OCI-LY1 (cell line): Measurements from ENCODE around the gene DRC7.

Experiments used
- H2AFZ ChIP-seq: fragments of 200-600 bp; sonication (generic), shearing (Covaris generic); 2 replicates; pipeline ENCODE4 v1.6.0; 2014; ENCODE audit warnings: antibody characterized with exemption, mild to moderate bottlenecking, low read length
- H3F3A ChIP-seq: fragments of 200-600 bp; sonication (generic), shearing (Covaris generic); 2 replicates; pipeline ENCODE4 v1.6.0; 2014; ENCODE audit warnings: mild to moderate bottlenecking, antibody characterized with exemption, low read length, moderate library complexity; ENCODE audit not compliant: insufficient read depth
- H3K27ac ChIP-seq: fragments of 200-600 bp; sonication (generic); 2 replicates; pipeline ENCODE4 v1.5.1; 2014; ENCODE audit warnings: low read length, mixed run types, mild to moderate bottlenecking, low read depth; ENCODE audit not compliant: poor library complexity, severe bottlenecking
- H3K27me3 ChIP-seq: fragments of 200-600 bp; sonication (generic); 2 replicates; pipeline ENCODE4 v1.6.0; 2014; ENCODE audit warnings: antibody characterized with exemption, mild to moderate bottlenecking, low read length, moderate library complexity; ENCODE audit not compliant: insufficient read depth
- H3K36me3 ChIP-seq: fragments of 200-600 bp; sonication (generic); 2 replicates; pipeline ENCODE4 v1.6.1; 2014; ENCODE audit warnings: mild to moderate bottlenecking, antibody characterized with exemption, low read length, moderate library complexity, mixed read lengths; ENCODE audit not compliant: insufficient read depth
- H3K4me1 ChIP-seq: fragments of 200-600 bp; sonication (generic); 2 replicates; pipeline ENCODE4 v1.5.1; 2014; ENCODE audit warnings: mild to moderate bottlenecking, low read length, moderate library complexity; ENCODE audit not compliant: insufficient read depth, severe bottlenecking
- H3K4me2 ChIP-seq: fragments of 200-600 bp; sonication (generic), shearing (Covaris generic); 2 replicates; pipeline ENCODE4 v1.6.1; 2014; ENCODE audit warnings: low read length
- H3K4me3 ChIP-seq: fragments of 200-600 bp; sonication (generic); 2 replicates; pipeline ENCODE4 v1.5.1; 2014; ENCODE audit warnings: low read length, low read depth, mild to moderate bottlenecking, mixed read lengths; ENCODE audit not compliant: poor library complexity, severe bottlenecking
- H3K79me2 ChIP-seq: fragments of 200-600 bp; shearing (Covaris generic); 2 replicates; pipeline ENCODE4 v1.6.1; 2016; ENCODE audit warnings: mixed run types, low read length, mixed read lengths; ENCODE audit not compliant: insufficient read depth
- H3K9ac ChIP-seq: fragments of 200-600 bp; sonication (generic), shearing (Covaris generic); 2 replicates; pipeline ENCODE4 v1.6.1; 2014; ENCODE audit warnings: mild to moderate bottlenecking, low read length, mixed read lengths
- H3K9me2 ChIP-seq: fragments of 200-600 bp; sonication (generic), shearing (Covaris generic); 2 replicates; pipeline ENCODE4 v1.6.1; 2014; ENCODE audit warnings: low read depth, mild to moderate bottlenecking, low read length, mixed read lengths
- H3K9me3 ChIP-seq: fragments of 200-600 bp; shearing (Covaris generic); 2 replicates; pipeline ENCODE4 v1.6.1; 2014; ENCODE audit warnings: low read length, mixed read lengths
- H4K20me1 ChIP-seq: fragments of 200-600 bp; sonication (generic), shearing (Covaris generic); 2 replicates; pipeline ENCODE4 v1.6.0; 2016; ENCODE audit warnings: mild to moderate bottlenecking, low read length; ENCODE audit not compliant: insufficient read depth
- CTCF ChIP-seq: fragments of 200-600 bp; sonication (generic), shearing (Covaris generic); IDR thresholded peaks from 2 replicates; pipeline ENCODE4 v1.5.1; 2017; ENCODE audit warnings: mild to moderate bottlenecking, antibody characterized with exemption, low read length, moderate library complexity, mixed read lengths
- EZH2 ChIP-seq: fragments of 200-600 bp; sonication (generic), shearing (Covaris generic); IDR thresholded peaks from 2 replicates; pipeline ENCODE4 v1.8.0; 2017; ENCODE audit warnings: borderline replicate concordance, mixed run types, mild to moderate bottlenecking, antibody characterized with exemption, low read length, moderate library complexity, mixed read lengths

Gene DRC7

GRCh38 chr16:57743458-57743857 is 48.9 kb downstream of the DRC7 start:
- Histone ChIP-seq H3K4me3 (no peak overlapping the region), H3K36me3 (peaks cover 15% of the 10 kb centered on the region), H3K4me2 (no peak overlapping the region), H2AFZ (no peak overlapping the region), H3K79me2 (no peaks in the 10 kb centered on the region), H3K9me3 (no peaks in the 10 kb centered on the region), H3K4me1 (no peaks in the 10 kb centered on the region), H3K9ac (no peak overlapping the region), H3K9me2 (no peaks in the 10 kb centered on the region), H3K27me3 (no peaks in the 10 kb centered on the region), H3K27ac (no peak overlapping the region), H3F3A (no peaks in the 10 kb centered on the region), H4K20me1 (no peaks in the 10 kb centered on the region)
- TF ChIP-seq EZH2 (no peak), CTCF (no peak)

GRCh38 chr16:57743886-57744641 is 49.5 kb downstream of the DRC7 start:
- H3K27me3 ChIP-seq = no peaks in the 10 kb centered on the region
- TF ChIP-seq CTCF (no peak), EZH2 (no peak)

GRCh38 chr16:57744642-57744903 is 50.0 kb downstream of the DRC7 start:
- Histone ChIP-seq H3K79me2 (no peaks in the 10 kb centered on the region), H3K27ac (no peak overlapping the region), H3K36me3 (peaks cover 15% of the 10 kb centered on the region), H3K27me3 (no peaks in the 10 kb centered on the region), H3K9me3 (no peaks in the 10 kb centered on the region), H2AFZ (no peak overlapping the region), H3K9ac (no peak overlapping the region), H4K20me1 (no peaks in the 10 kb centered on the region), H3K4me1 (no peaks in the 10 kb centered on the region), H3F3A (no peaks in the 10 kb centered on the region), H3K9me2 (no peaks in the 10 kb centered on the region), H3K4me3 (no peak overlapping the region), H3K4me2 (no peak overlapping the region)
- TF ChIP-seq EZH2 = no peak
- no peak for TF ChIP-seq CTCF

More at GRCh38 chr16:57743886-57744641, 49.5 kb downstream of the DRC7 start:
- H2AFZ ChIP-seq = no peak overlapping the region
- H3K36me3 ChIP-seq = peaks cover 15% of the 10 kb centered on the region
- H3K4me1 ChIP-seq = no peaks in the 10 kb centered on the region
- H4K20me1 ChIP-seq = no peaks in the 10 kb centered on the region
- no peak overlapping the region for H3K4me3 ChIP-seq
- no peaks in the 10 kb centered on the region for H3F3A ChIP-seq
- H3K4me2 ChIP-seq = no peak overlapping the region
- no peak overlapping the region for H3K27ac ChIP-seq
- H3K79me2 ChIP-seq = no peaks in the 10 kb centered on the region
- H3K9ac ChIP-seq = no peak overlapping the region
- no peaks in the 10 kb centered on the region for H3K9me2 ChIP-seq
- H3K9me3 ChIP-seq = no peaks in the 10 kb centered on the region
